ENCODE data around the gene CEMIP. TPM values are rescaled to one million over a fixed set of nuclear protein-coding genes. Genes with fewer than 3 reads are reported as not detected.

The CEMIP gene
- total and polyA plus RNA-seq, 2 experiments from 2014 or later = 2.3 to 4.4 TPM

- WGBS (ENCODE audit: low lambda C conversion rate, missing lambda C conversion rate) = 88% methylated on average over 16 of the region's 16 CpGs
- H3K4me3 ChIP-seq = no peak overlapping the region
- H3K4me2 ChIP-seq = no peak overlapping the region
- no peaks in the 10 kb centered on the region for H3K27me3 ChIP-seq
- H3K4me1 ChIP-seq (ENCODE audit: insufficient read depth) = no peaks in the 10 kb centered on the region
- no peaks in the 10 kb centered on the region for H3K9me3 ChIP-seq (ENCODE audit: low read depth)
- no peak for DNase-seq (ENCODE audit: low spot score)
- H3K36me3 ChIP-seq (replicated peaks; ENCODE audit: insufficient read depth, low read depth) = no peaks in the 10 kb centered on the region
- no peaks in the 10 kb centered on the region for H3K9me2 ChIP-seq (replicated peaks; ENCODE audit: insufficient read depth)
- H3K27ac ChIP-seq = no peak overlapping the region
- no peak overlapping the region for H2AFZ ChIP-seq
- TF ChIP-seq EZH2phosphoT487 (IDR thresholded peaks at IDR 0.05; ENCODE audit: low read depth, severe bottlenecking, unreplicated experiment) (no peak), CTCF (IDR thresholded peaks at IDR 0.05; ENCODE audit: poor library complexity) (no peak), EZH2 (IDR thresholded peaks at IDR 0.05; ENCODE audit: borderline replicate concordance) (no peak)
- H3K79me2 ChIP-seq = no peaks in the 10 kb centered on the region
- no peaks in the 10 kb centered on the region for H4K20me1 ChIP-seq (ENCODE audit: insufficient read depth, poor library complexity, severe bottlenecking)
These were observed 163.8 kb downstream of the CEMIP start for GRCh38 chr15:80942746-80943565.

GRCh38 chr15:80944818-80945217 lies 165.6 kb downstream of the CEMIP start:
- H2AFZ ChIP-seq = no peak overlapping the region
- H3K27ac ChIP-seq = no peak overlapping the region
- no peaks in the 10 kb centered on the region for H3K27me3 ChIP-seq
- WGBS (ENCODE audit: low lambda C conversion rate, missing lambda C conversion rate) = 96% methylated on average over 3 of the region's 3 CpGs
- H4K20me1 ChIP-seq (ENCODE audit: insufficient read depth, poor library complexity, severe bottlenecking) = no peaks in the 10 kb centered on the region
- no peaks in the 10 kb centered on the region for H3K9me2 ChIP-seq (replicated peaks; ENCODE audit: insufficient read depth)
- no peaks in the 10 kb centered on the region for H3K4me1 ChIP-seq (ENCODE audit: insufficient read depth)
- no peaks in the 10 kb centered on the region for H3K9me3 ChIP-seq (ENCODE audit: low read depth)
- H3K79me2 ChIP-seq = no peaks in the 10 kb centered on the region
- H3K4me3 ChIP-seq = no peak overlapping the region
- H3K4me2 ChIP-seq = no peak overlapping the region
- H3K36me3 ChIP-seq (replicated peaks; ENCODE audit: insufficient read depth, low read depth) = no peaks in the 10 kb centered on the region
- DNase-seq (ENCODE audit: low spot score) = no peak
- TF ChIP-seq EZH2 (IDR thresholded peaks at IDR 0.05; ENCODE audit: borderline replicate concordance) (no peak), CTCF (IDR thresholded peaks at IDR 0.05; ENCODE audit: poor library complexity) (no peak), EZH2phosphoT487 (IDR thresholded peaks at IDR 0.05; ENCODE audit: low read depth, severe bottlenecking, unreplicated experiment) (no peak)

- no peak for TF ChIP-seq EZH2phosphoT487 (IDR thresholded peaks at IDR 0.05; ENCODE audit: low read depth, severe bottlenecking, unreplicated experiment)
- TF ChIP-seq CTCF (IDR thresholded peaks at IDR 0.05; ENCODE audit: poor library complexity) = no peak
- no peaks in the 10 kb centered on the region for H3K36me3 ChIP-seq (replicated peaks; ENCODE audit: insufficient read depth, low read depth)
- H3K9me2 ChIP-seq (replicated peaks; ENCODE audit: insufficient read depth) = no peaks in the 10 kb centered on the region
- H2AFZ ChIP-seq = no peak overlapping the region
- H3K27me3 ChIP-seq = no peaks in the 10 kb centered on the region
- no peak overlapping the region for H3K27ac ChIP-seq
- H3K4me3 ChIP-seq = no peak overlapping the region
- 93% methylated on average over 5 of the region's 5 CpGs for WGBS (ENCODE audit: low lambda C conversion rate, missing lambda C conversion rate)
- H3K4me2 ChIP-seq = no peak overlapping the region
- no peak for DNase-seq (ENCODE audit: low spot score)
- no peaks in the 10 kb centered on the region for H3K4me1 ChIP-seq (ENCODE audit: insufficient read depth)
- H4K20me1 ChIP-seq (ENCODE audit: insufficient read depth, poor library complexity, severe bottlenecking) = no peaks in the 10 kb centered on the region
- no peaks in the 10 kb centered on the region for H3K79me2 ChIP-seq
- H3K9me3 ChIP-seq (ENCODE audit: low read depth) = no peaks in the 10 kb centered on the region
These were observed 166.4 kb downstream of the CEMIP start for GRCh38 chr15:80945605-80946004.
